ENCODE measurements around the gene PLA2G10.

Gene PLA2G10

GRCh38 chr16:14627078-14627477 is 67.0 kb downstream of the PLA2G10 start:
- TF ChIP-seq CEBPB (IDR thresholded peaks at IDR 0.05) (no peak), EP300 (IDR thresholded peaks at IDR 0.05; ENCODE audit: borderline replicate concordance) (no peak), NFIC (IDR thresholded peaks at IDR 0.05) (no peak), CREB1 (IDR thresholded peaks at IDR 0.05; ENCODE audit: low read depth) (no peak), TCF12 (IDR thresholded peaks at IDR 0.05; ENCODE audit: low read depth) (no peak), FOXM1 (IDR thresholded peaks at IDR 0.05; ENCODE audit: borderline replicate concordance, low read depth) (no peak), YY1 (IDR thresholded peaks at IDR 0.05; ENCODE audit: low read depth) (no peak), ZBTB7A (IDR thresholded peaks at IDR 0.05; ENCODE audit: low read depth) (no peak), REST (IDR thresholded peaks at IDR 0.05; ENCODE audit: low read depth) (no peak), MAX (IDR thresholded peaks at IDR 0.05) (no peak), EGR1 (IDR thresholded peaks at IDR 0.05) (no peak)
